22Rv1 (cell line): Measurements from ENCODE around the gene MYRIP.

Source experiments
- CTCF ChIP-seq: fragments of 450-650 bp; IDR thresholded peaks from 2 replicates; pipeline ENCODE4 v1.5.1; 2017; ENCODE audit warnings: mild to moderate bottlenecking
- ZFX ChIP-seq: fragments of 450-650 bp; IDR thresholded peaks from 2 replicates; pipeline ENCODE4 v1.6.1; 2017; ENCODE audit warnings: antibody characterized with exemption, borderline replicate concordance

GRCh38 chr3:39910826-39911464, 101.5 kb downstream of the MYRIP start:
- no peak for TF ChIP-seq CTCF
- TF ChIP-seq ZFX, result no peak
